Activated CD4-positive, alpha-beta T cell treated with anti-CD3 and anti-CD28 coated beads for 48 hours (primary cell): Measurements from ENCODE around the gene LARP1B.
"Not testable (repeated sequence)": the region's sequence is repeated elsewhere in the genome, so short reads cannot be mapped to it uniquely, and the experiment has no call there.

Experiments used
- DNase-seq: peaks from one replicate; pipeline ENCODE4 v3.0.0-alpha.2; 2020

Gene LARP1B

GRCh38 chr4:128228845-128229795 is 168.0 kb downstream of the LARP1B start:
- DNase-seq: no peak

- no peak for DNase-seq
Observed at GRCh38 chr4:128232719-128233118, 171.6 kb downstream of the LARP1B start.

GRCh38 chr4:128234836-128235235 is 173.7 kb downstream of the LARP1B start:
- DNase-seq: no peak

GRCh38 chr4:128241019-128241418 is 179.9 kb downstream of the LARP1B start:
- DNase-seq: no peak

- DNase-seq: no peak
Observed at GRCh38 chr4:128241425-128241913, 180.4 kb downstream of the LARP1B start.

- DNase-seq: no peak
Observed at GRCh38 chr4:128241981-128242380, 180.9 kb downstream of the LARP1B start.

GRCh38 chr4:128242601-128243000 is 181.5 kb downstream of the LARP1B start:
- DNase-seq: no peak

GRCh38 chr4:128244379-128244778 is 183.3 kb downstream of the LARP1B start:
- no peak for DNase-seq

- not testable (repeated sequence) for DNase-seq
Observed at GRCh38 chr4:128245391-128245790, 184.3 kb downstream of the LARP1B start.

- no peak for DNase-seq
Observed at GRCh38 chr4:128247906-128248305, 186.8 kb downstream of the LARP1B start.

- no peak for DNase-seq
Observed at GRCh38 chr4:128249787-128250668, 188.9 kb downstream of the LARP1B start.

- no peak for DNase-seq
Observed at GRCh38 chr4:128255906-128256305, 194.8 kb downstream of the LARP1B start.

- DNase-seq: no peak
Observed at GRCh38 chr4:128256539-128256938, 195.4 kb downstream of the LARP1B start.

GRCh38 chr4:128258166-128258565 is 197.1 kb downstream of the LARP1B start:
- DNase-seq: not testable (repeated sequence)

- DNase-seq: not testable (repeated sequence)
Observed at GRCh38 chr4:128259889-128260288, 198.8 kb downstream of the LARP1B start.
